ENCODE data around the gene KCNG2.

The KCNG2 gene

DNA sequence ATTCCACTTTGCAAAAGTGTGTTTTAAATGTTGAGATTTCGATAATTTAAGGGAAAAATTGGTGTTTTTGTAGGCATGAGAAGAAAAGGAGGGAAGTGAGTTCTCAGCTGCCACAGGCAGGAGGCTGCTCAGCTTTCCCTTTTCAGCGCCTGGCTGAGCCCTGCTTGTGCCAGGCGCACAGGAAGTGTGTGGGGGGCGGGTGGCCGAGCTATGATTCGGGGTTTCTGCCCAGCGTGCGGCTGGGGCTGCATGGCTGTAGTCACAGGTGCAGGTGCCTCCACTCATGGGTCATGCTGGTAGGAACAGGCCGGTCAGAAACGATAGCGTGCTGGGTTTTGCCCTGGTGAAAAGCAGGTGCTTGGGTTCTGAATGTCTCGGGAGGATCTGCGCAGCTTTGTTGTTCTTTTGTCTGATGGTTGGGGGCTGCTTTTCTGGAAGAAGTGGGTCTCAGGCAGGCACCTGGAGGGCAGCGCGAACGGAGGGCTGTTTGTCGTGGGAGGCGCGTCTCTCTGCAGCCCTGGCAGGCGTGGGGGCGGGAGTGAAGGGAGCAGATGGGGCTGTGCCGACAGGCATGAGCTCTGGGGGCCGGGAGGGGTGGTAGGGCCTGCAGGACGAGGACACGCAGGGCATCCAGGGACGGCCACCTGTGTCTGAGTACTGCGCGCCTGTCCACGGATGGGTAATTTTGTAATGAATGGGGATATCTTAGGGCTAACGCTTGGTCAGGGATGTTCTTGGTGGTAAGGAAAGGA is 2.1 kb downstream of the KCNG2 start:
- no peak for DNase-seq (ENCODE audit: low spot score)

DNA sequence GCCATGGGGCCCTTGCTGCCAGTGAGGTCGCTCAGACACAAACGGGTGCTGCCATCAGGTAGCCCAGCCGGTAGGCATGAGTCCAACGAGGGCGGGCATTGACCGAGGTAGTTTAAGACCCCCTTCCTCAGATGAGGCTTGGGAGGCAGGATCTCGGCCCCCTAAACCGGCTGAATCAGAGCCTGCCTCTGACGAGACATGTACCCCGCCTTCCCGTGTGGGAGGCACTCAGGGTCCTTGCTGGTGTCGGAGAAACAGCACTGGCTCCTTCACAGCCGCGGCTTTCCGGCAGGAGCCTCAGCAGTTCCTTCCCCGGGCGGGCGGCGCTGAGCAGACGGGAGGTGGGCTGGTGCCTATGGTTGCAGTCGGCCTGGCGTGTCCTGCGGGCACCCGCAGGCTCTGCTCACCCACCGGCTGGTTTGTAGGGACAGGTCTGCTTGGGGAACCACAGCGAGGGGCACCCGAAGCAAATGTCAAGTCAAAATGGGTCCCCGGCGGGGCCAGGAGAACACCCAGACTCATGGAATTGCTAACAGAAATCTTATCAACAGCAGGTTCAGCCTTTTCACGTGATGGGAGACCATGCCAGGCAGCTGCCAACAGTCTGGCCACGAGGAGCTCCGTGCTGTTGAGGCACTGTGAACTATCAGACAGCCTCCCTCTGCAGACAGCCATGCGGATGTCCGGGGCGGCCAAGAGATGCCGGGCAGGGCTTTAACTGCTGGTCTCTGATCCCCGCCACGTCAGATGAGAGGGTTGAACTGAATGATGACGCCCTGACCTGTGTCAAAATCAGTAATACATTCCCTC is 2.8 kb downstream of the KCNG2 start:
- DNase-seq (ENCODE audit: low spot score): no peak

DNA sequence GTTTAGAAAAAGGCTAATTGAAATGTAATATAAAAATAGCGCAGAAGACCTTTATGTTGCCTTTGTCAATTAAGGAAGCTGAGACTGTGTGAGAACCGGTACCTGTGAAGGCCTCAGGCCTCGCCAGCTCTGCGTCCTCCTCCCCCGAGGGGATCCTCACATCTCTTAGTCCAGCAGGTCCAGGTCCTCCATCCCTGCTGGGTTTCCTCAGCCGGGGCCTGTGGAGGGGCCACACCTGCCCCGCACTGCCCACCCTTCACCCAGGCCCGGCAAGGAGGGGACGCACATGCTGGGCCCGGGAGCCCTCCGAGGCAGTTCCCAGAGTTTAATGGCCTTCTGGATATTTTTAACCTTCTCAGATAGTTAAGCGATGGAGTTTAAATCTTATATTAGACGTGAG is 3.5 kb downstream of the KCNG2 start:
- no peak for DNase-seq (ENCODE audit: low spot score)

DNA sequence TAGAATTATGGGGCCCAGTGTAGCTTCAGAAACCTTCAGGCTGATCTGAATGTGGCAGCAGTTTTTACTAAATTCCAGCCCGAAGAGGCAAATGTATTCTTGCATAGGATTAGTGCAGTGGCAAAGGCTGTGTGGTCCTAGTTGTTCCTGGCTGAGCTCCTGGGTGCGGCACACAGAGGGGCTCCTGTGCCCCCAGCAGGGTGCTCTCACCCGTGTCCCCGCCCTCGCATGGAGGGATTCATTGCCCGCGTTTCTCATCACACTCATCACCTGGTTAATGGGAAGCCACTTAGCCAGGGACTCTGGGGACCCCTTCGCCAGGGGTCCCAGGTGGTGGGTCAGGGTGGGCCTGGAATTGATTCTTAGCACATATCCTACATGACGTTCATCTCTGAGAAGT is 3.9 kb downstream of the KCNG2 start:
- DNase-seq (ENCODE audit: low spot score): no peak

DNA sequence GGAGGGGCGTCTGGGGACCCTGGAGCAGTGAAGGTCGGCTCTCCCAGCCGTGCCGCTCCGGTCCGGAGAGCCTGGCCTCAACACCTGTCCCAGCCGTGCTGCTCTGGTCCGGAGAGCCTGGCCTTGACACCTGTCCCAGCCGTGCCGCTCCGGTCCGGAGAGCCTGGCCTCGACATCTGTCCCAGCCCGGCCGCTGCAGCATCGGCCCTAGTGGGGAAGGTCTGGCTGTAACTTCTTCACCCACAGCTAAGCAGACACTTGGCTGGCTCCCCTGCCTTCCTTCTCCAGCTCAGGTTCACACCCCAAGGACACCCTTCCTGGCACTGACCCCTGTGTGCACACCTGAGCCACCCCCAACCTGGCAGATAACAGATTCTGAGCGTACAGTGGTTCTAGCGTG is 4.6 kb downstream of the KCNG2 start:
- no peak for DNase-seq (ENCODE audit: low spot score)

DNA sequence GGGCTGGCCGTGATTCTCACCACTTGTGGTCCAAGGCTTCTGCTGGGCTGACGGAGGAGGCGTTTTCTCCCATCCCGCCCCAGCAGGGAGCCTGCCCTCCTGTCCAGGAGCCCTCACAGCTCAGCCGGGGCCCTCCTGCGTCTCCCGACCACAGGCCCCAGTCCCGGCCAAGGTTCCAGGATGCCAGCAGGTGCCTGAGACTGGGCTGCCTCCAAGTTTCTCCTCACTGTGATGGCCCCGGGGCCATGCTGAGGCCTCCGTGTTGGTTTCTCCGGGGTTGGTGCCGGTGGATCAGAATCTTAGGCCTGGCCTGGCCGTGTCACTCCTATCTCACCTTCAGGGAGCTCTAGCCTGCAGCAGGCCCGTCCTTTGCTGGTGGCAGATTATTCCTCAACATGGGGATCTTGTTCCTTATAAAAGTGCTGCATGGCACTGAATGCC is 5.9 kb downstream of the KCNG2 start:
- no peak for DNase-seq (ENCODE audit: low spot score)

DNA sequence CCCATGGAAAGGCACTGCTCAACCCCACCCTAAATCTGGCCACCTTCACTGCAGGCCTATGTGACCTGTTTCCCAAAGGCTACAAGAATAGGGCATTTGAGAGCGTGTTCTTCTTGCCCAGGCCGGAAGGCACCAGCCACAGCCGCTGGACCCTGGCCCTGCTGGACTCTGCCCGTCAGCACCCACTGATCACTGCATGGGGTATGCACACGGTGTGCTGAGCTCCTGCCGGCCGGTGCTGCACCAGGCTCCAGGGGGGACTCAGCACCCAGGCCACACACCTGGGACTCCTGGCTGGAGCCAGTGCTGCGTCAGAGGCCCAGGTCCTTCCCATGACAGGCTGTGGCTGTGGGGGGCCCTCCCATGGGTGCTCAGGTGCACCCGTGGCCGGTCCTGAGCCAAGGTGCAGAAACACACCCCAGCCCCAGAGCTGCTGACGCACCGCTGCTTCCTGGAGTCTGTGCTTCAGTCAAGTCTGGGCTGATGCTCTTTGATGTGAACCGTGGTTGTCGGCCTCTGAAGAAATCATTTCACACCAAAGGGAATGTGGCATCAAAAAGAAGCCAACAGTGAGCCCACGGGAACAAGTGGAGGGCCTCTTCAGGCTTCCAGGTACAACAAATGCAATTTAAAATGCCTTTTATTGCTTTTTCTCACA is 6.5 kb downstream of the KCNG2 start:
- no peak for DNase-seq (ENCODE audit: low spot score)

DNA sequence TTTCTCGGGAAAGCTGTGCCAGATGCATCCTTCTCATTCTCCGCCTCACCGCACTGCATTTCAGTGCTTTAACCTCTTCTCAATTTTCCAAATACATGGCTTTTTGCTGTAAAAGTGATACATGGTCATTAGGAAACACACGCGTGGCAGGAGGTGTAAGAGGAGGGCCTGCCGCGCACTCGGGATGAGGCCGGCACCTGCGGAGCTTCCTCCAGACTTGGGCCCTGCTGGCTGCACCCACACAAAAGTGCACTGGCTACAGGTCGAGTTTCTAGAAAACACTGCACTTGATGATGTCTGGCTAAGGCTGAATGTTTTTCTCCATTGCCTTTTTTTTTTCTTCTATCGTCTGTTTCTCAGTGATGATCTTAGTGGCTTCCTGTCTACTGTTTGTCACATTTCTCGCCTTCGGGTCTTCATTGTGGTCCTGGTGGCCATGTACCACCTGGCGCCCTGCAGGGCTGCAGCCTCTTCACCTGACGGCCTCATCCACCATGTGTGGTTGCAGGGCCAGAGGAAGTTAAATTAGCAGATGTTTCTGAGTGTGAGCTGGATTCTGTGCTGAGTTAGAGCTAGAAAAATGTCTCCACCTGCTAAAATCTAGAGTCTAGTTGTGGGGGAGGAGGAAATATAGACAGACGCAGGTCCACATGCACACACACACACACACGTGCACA is 7.6 kb downstream of the KCNG2 start:
- DNase-seq (ENCODE audit: low spot score): no peak

DNA sequence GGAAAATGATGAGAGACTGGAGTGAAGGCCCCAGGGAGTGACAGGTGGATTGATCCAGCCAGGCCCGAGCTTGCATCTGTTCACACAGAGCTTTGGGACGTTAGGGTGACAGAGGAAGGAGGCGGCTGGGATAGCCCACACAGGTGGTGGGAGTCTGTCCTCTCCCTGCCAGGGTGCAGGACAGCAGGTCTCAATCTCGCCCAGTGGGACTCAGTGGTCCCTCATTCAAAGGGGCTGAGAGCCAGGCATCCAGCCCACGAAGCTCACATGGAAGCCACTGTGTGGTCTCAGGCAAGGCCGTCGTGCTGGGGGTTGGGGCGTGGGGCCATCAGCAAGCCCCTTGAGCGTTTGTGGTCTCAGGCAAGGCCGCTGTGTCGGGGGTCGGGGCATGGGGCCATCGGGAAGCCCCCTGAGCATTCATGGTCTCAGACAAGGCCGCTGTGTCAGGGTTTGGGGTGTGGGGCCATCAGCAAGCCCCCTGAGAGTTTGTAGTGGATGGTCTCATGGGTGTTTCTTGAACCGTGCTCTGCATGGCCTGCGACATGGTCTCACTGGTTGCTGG is 8.3 kb downstream of the KCNG2 start:
- DNase-seq (ENCODE audit: low spot score): no peak

DNA sequence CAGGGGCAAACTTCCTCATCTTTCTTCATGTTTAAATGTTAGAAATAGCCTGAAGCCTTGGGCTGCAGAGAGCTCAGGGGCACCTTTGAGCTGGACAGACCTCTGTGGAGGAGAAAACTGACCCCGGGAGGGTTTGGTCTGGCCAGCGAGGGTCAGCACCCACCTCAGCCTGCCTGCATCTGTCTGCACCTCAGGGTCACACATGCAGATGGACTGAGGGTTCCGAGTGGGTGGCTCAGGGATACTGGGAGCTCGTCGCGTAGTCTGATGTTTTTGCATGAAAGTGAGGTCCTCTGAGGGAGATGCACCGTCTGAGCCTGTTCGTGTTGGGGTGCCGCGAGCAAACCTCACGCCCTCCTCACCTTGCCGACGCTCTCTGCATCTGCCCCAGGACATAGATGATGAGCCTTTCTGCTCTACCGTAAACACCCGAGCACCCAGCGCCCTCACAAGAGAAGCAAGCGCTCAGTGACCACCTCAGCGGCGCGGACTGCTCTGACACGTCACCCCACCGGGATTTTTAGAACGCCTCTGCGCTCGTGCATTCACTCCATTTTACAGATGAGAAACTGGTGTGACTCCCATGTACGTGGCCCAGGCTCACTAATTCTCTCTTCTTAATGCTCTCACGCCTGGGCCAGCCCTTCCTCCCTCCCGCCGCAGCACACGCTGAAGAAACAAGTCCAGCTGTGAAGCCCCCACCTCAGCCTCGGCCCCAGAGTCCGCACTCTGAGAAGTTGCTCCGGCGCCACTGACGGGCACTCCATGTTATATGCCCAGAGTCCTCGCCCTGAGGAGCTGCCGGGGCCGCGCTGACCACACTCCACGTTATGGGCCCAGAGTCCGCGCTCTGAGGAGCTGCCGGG is 9.5 kb downstream of the KCNG2 start:
- no peak for DNase-seq (ENCODE audit: low spot score)

DNA sequence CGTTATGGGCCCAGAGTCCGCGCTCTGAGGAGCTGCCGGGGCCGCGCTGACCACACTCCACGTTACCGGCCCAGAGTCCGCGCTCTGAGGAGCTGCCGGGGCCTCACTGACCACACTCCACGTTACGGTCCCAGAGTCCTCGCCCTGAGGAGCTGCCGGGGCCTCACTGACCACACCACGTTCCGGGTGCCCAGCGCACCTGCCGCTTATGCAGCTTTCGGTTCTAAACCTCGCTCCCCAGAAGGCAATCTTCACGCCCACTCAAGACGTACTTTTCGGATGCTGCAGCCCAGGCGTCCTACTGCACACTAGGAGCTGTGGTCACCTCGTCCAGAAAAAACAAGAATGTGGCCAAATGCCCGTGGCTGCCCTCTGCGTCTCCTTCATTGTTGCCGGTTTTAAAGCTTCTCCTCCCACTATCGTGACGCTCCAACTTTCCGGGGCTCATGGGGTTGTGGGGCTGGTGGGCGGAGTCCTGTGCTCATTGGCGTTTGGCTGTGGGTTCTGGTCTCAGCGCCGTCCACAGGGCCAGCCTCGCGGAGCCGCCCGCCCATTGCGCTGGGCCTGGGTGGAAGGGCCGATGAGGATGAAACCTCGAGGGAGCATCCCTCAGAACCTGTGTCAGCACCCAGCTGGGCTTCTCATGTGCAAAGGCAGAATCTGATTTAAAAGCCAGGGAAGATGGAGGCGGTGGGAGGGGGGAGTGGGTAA is 11.9 kb downstream of the KCNG2 start:
- DNase-seq (ENCODE audit: low spot score): no peak

DNA sequence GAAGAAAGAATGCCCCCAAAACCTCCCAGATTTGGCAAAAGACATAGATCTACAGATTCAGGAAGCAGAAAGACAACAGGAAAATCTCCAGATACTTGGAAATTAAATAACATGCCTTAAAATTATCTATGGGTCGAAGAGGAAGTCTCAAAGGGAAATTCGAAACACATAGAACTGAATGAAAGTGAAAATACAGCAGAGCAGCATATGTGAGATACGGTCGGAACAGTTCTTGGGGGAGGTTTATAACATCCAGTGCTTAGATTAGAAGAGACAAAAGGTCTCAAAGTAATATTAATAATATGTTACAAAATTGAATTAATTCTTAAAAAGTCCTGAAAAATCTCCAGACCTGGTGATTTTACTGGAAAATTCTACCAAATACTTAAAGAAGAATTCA is 14.3 kb downstream of the KCNG2 start:
- no peak for DNase-seq (ENCODE audit: low spot score)

DNA sequence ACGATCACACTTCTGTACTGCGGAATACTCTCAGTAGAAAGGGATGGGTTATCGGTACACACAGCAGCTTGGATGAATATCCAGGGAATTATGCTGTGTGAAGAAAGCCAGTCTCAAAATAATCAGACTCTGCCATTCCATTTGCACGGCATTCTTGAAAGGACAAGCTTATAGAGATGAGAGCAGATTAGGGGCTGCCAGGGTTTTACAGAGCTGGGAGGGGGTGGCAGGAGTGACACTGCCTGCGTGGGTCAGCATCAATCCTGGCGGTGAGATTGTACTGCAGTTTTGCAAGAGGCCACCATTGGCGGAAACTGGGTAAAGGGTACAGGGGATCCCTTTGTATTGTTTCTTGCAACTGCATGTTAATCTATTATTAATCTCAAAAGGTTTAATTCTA is 16.6 kb downstream of the KCNG2 start:
- DNase-seq (ENCODE audit: low spot score): no peak

DNA sequence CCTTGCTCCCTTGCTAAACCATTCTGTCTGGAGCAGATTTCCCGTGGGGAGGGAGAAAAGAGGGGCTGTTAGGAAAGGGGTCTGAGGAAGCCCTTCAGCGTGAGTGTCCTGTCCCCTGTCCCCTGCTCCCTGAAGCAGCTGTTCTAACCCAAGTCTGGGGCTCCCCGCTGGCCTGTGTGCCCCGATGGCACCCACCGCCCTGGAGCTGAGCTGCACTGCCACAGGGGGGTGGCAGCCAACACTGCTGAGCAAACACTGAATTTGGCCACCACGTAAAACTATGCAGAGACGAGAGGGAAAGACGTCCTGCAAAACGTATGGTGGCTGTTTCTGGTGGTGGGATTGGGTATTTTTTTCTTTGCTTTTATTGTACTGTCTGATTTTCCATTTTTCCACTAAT is 17.9 kb downstream of the KCNG2 start:
- DNase-seq (ENCODE audit: low spot score): no peak

DNA sequence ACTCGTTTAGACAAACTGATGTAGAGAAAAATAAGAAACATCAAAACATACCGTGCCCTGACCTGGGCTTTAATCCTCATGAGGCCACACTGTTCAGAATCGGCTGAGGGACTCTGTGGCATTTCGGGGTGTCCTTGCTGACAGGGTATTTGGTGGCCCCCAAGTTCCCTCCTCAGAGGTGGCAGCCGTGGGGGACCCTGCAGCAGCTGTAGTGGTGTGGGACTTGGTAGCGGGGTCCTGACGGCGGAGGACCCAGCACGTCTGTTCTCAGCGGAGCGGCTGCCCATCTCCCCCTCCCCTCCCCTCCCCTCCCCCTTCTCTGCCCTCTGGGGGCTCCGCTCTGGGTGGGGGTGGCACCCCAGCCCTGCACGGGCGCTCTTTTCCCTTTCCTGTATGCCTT is 18.4 kb downstream of the KCNG2 start:
- no peak for DNase-seq (ENCODE audit: low spot score)

DNA sequence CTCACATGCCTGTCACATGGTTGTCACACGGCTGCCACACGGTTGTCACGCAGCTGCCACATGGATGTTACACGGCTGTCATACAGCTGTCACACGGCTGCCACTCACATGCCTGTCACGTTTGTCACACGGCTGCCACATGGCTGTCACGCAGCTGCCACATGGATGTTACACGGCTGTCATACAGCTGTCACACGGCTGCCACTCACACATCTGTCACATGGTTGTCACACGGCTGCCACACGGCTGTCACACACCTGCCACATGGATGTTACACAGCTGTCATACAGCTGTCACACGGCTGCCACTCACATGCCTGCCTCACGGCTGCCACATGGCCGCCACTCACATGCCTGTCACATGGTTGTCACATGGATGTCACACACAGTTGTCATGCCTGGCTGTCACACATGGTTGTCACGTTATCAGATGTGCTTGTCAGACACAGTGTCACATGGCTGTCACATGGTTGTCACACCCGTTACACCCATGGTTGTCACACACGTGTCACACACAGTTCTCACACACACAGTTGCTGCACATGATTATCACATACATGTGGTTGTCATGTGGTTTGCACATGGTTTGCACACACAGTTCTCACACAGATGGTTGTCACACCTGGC is 19.4 kb downstream of the KCNG2 start:
- no peak for DNase-seq (ENCODE audit: low spot score)

DNA sequence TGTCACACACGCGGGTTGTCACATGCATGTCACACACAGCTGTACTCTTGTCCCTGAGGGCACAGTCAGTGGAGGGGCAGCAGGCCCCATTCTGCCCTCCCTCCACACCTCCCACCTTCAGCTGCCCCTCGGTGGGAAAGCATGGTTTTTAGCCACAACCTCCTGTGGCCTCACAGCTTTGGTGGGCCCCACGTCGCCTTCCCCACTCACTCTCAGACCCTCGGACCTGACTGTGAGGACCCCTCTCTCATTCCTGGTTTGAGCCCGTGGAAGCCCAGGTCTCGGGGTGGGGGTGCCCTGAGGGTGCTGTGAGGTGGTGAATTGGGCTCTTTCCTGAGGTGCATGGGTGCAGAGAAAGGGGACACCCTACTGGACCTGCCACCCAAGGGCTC is 19.9 kb downstream of the KCNG2 start:
- DNase-seq (ENCODE audit: low spot score): no peak

DNA sequence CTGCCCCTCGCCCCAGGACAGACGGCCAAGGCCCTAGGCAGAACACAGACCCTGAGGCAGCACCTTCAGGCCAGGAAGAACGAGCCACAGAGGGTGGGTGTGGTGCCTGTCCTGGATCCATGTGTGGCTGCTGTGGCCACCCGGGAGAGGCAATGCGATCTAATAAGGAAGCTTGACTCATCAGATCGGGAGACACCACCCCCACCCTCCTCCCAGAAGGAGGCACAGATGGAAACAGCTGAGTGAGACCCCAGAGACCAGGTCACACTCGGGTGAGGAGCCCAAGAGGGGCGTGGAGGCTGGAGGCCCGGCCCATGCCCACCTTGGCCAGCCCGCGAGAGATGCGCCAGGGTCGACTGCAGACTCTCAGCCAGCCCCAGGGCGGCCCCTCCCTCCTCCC is 20.3 kb downstream of the KCNG2 start:
- no peak for DNase-seq (ENCODE audit: low spot score)

DNA sequence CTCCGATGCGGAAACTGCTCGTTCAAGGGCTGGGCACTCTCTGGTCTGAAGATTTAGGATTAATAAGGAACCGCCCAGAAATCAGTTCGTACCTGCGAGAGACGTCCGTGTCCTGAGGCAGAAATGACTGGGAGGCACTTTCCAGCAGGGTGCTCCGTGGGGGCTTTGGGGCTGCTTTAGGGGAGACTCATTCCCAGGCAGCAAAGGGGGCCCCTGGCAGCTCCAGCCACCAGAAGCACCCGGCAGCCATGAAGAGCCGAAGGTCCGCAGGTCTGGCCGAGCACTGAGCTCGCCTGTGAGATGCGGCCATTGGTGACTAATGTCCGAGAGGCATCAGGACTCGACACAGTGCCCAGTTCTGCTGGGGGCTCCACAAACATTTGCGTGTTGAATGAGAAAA is 20.9 kb downstream of the KCNG2 start:
- DNase-seq (ENCODE audit: low spot score): no peak

Measured in COLO829 (cell line).